ENCODE measurements around the gene CDK13. TPM values are rescaled to one million over a fixed set of nuclear protein-coding genes. Genes with fewer than 3 reads are reported as not detected.

CDK13 gene
- total RNA-seq, 1 experiment from 2014 or later, result 52.2 TPM

GRCh38 chr7:39904077-39904486 lies 46.0 kb upstream of the CDK13 start:
- no peak overlapping the region for H3K4ac ChIP-seq (ENCODE audit: low read depth, low read length)
- no peaks in the 10 kb centered on the region for H3K79me2 ChIP-seq (ENCODE audit: insufficient read depth, low read length)
- no peaks in the 10 kb centered on the region for H3K27me3 ChIP-seq (ENCODE audit: insufficient read depth, low read length)
- no peak overlapping the region for H2BK12ac ChIP-seq (ENCODE audit: insufficient read length, low read depth, low read length)
- no peak overlapping the region for H4K91ac ChIP-seq (ENCODE audit: insufficient read length, low read depth, low read length)
- no peaks in the 10 kb centered on the region for H3K23me2 ChIP-seq (ENCODE audit: insufficient read length, low read depth, low read length, poor library complexity, severe bottlenecking)
- no peak overlapping the region for H4K5ac ChIP-seq (ENCODE audit: insufficient read length, low read depth, low read length)
- no peaks in the 10 kb centered on the region for H3K4me1 ChIP-seq (ENCODE audit: insufficient read depth, low read length)
- Mint-ChIP-seq H3K36me3 (ENCODE audit: insufficient read depth in 1 of 3, low read depth in 3 of 3) (peaks cover 0 to 8% (median 0%) of the 10 kb centered on the region in 3 experiments; a peak in 1 of 7 replicates), H3K4me1 (no peaks in the 10 kb centered on the region), H3K27ac (no peak overlapping the region), H3K4me3 (no peak overlapping the region), H3K27me3 (ENCODE audit: low read depth) (no peaks in the 10 kb centered on the region), H3K9me3 (peaks cover 2 to 6% of the 10 kb centered on the region in 2 experiments; a peak in 3 of 5 replicates)
- H4K8ac ChIP-seq (replicated peaks; ENCODE audit: insufficient read length, low read depth, low read length), result no peak overlapping the region
- TF ChIP-seq, protein P1, sequence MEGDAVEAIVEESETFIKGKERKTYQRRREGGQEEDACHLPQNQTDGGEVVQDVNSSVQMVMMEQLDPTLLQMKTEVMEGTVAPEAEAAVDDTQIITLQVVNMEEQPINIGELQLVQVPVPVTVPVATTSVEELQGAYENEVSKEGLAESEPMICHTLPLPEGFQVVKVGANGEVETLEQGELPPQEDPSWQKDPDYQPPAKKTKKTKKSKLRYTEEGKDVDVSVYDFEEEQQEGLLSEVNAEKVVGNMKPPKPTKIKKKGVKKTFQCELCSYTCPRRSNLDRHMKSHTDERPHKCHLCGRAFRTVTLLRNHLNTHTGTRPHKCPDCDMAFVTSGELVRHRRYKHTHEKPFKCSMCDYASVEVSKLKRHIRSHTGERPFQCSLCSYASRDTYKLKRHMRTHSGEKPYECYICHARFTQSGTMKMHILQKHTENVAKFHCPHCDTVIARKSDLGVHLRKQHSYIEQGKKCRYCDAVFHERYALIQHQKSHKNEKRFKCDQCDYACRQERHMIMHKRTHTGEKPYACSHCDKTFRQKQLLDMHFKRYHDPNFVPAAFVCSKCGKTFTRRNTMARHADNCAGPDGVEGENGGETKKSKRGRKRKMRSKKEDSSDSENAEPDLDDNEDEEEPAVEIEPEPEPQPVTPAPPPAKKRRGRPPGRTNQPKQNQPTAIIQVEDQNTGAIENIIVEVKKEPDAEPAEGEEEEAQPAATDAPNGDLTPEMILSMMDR (conservative IDR thresholded peaks at IDR 0.05), result no peak
- no peak overlapping the region for H3K4me2 ChIP-seq (ENCODE audit: insufficient read depth, insufficient read length, low read length)
- no peak overlapping the region for H3K56ac ChIP-seq (ENCODE audit: insufficient read length, low read depth, low read length)
- H4K20me1 ChIP-seq (ENCODE audit: control insufficient read depth, insufficient read depth, insufficient read length), result no peaks in the 10 kb centered on the region
- no peak overlapping the region for H2BK15ac ChIP-seq (ENCODE audit: low read depth, low read length)
- H3K27ac ChIP-seq (ENCODE audit: insufficient read length, low read depth, low read length), result no peak overlapping the region
- no peak overlapping the region for H3T11ph ChIP-seq (ENCODE audit: low read length)
- no peak overlapping the region for H2AK5ac ChIP-seq (ENCODE audit: insufficient read length, low read length)
- no peaks in the 10 kb centered on the region for H3K9me3 ChIP-seq (ENCODE audit: control insufficient read depth, low read depth, low read length)
- no peak overlapping the region for H3K14ac ChIP-seq (ENCODE audit: insufficient read depth, low read length)
- H2BK5ac ChIP-seq (ENCODE audit: insufficient read length, low read length), result no peak overlapping the region
- no peak overlapping the region for H3K9ac ChIP-seq (ENCODE audit: extremely low read depth, insufficient read length, low read length)
- H2BK20ac ChIP-seq (ENCODE audit: low read depth, low read length, poor library complexity, severe bottlenecking), result no peak overlapping the region
- no peak overlapping the region for H3K23ac ChIP-seq (ENCODE audit: insufficient read length, low read depth, low read length)
- WGBS (ENCODE audit: extremely low coverage, insufficient read length, low lambda C conversion rate), result no CpG with 5 or more reads among the region's 2 CpGs
- no peak for DNase-seq
- H2BK120ac ChIP-seq (ENCODE audit: low read depth, low read length, poor library complexity, severe bottlenecking), result no peak overlapping the region
- H3K79me1 ChIP-seq (ENCODE audit: insufficient read depth, low read depth, low read length, poor library complexity, severe bottlenecking), result no peaks in the 10 kb centered on the region
- H3K18ac ChIP-seq (ENCODE audit: insufficient read length, low read depth, low read length), result no peak overlapping the region
- H2AFZ ChIP-seq (ENCODE audit: low read length), result no peak overlapping the region
